Left colon (tissue), 2 donors: ENCODE measurements around the gene SLC35E2B. TPM values are rescaled to one million over a fixed set of nuclear protein-coding genes. Genes with fewer than 3 reads are reported as not detected.
A peak's percentile ranks its signal among the peaks of the same experiment; 100 is the strongest.

Experiments
- ATAC-seq: fragments of 200-7000 bp; cut with Tn5 transposase; one replicate; pipeline ENCODE4 v1.9.1; 2020; ENCODE audit warnings: mild to moderate bottlenecking, moderate library complexity
- DNase-seq, 2 donors: peaks; one replicate each; pipeline ENCODE4 v3.0.0-alpha.2; 2020
- intact Hi-C, 2 donors: fragments of 100-400 bp; cut with DNase I in 1 of 2; cut with micrococcal nuclease in 1 of 2; formaldehyde crosslinking; loops; one replicate each; pipeline versions ENCODE4 v1.11.2 to v1.14.0; 2022; cut with DNase I, micrococcal nuclease
- total RNA-seq, 2 donors: library from RNA; stranded (reverse); fragmentation: NEBNext Ultra II Directional; extraction: Animal tissue kit (Norgen Biotek cat#: 25700); gene quantifications; one replicate each; pipeline ENCODE4 v1.2.1, GENCODE V29; 2021
- donor health status: DM: no; HTN: no; CAD: no.
- donor health status: DM: yes; HTN: yes; CAD: no.

Gene SLC35E2B
- total RNA-seq, 2 donors from 2014 or later, result 39.0 to 57.0 TPM

DNA sequence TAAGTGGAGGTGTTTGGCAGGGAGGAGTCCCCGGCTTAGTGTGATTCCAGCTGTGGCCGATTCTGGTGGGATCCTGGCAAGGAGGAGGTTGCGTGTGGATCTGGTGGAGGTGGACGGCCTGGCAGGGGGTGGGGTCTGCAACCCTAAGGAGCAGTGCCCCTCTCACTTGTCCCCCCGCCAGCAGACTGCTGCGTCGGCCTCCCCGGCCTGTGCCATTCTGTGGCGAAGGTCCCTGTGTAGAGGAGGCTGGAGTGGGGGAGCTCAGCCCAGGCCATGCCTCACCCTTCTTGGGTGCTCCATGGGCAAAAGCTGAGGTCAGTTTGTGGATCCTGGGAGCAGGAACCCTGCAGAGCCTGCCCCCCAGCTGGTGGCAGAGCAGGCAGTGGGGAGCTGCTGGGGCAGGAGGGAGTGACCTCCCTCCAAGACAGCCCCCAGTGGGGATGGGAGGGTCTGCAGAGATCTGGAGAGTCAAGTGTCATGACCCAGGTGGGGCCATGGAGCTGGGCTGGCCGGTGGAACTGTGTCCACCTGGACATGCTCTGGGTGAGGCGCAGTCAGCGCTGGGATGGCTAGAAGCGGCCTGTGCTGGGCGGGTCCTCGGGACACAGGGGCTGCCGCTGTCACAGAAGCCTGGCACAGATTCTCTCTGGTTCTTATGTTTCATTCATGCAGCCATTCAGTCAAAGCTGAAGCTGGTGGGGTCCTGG is 72.0 kb downstream of the SLC35E2B start:
- intact Hi-C loops, result no loop called here
- peak in 1 of 2 donors; percentile 21 for DNase-seq
- ATAC-seq, result no peak

DNA sequence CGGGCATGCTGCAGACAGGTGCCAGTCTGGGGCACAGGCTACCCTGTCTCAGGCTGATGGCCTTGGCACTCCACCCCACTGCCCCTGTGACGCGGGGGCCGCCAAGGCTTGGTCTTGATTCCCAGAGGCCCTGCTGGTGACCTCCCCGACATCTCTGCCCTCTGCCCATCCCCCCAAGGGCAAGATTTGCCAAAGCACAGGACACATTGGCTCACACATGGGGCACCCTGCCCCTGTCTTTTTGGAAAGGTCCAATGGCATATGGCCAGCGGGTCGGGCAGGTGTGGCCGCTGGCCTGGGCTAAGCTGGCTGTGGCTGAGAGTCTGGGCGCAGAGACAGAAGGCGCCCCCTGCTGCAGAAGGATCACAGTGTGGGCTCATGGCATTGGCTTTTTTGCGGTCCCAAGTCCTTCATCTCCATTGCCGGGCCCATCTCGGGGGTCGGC is 72.7 kb downstream of the SLC35E2B start:
- ATAC-seq (no peak), DNase-seq (peak in 1 of 2 donors; percentile 24)
- intact Hi-C loops, result no loop called here

DNA sequence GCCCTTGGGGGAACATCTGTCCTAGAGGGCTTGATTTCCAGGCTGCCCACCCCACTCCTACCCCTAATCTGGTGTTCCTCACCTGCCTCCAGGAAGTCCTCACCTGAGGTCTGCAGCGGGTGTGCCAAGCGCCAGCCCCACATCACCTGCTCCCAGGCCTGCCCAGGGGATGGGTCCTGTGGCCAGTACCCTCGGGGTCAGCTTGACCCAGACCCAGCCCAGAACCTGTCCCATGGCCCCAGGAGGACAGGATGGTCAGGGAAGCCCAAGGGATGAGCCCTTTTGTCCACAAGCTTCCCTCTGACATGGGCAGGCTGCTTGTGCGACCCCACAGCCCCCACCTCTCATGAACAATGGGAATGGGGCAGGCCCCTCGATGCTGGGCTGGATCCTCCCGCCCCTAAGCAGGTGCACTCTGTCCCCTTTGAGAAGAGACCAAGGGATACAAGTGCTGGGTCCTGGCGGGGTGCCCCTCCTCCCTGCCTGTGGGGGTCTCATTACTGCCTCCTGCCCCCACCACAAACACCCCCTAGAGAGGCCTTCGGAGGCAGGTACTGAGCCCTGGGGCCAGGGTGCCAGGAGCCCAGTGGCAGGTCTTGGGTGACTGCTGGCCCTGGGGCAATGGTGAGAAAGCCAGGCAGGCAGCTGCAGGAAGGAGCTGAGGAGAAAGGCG is 74.1 kb downstream of the SLC35E2B start:
- ATAC-seq (no peak), DNase-seq (peak in 1 of 2 donors; percentile 26)
- intact Hi-C loops, result no loop called here

DNA sequence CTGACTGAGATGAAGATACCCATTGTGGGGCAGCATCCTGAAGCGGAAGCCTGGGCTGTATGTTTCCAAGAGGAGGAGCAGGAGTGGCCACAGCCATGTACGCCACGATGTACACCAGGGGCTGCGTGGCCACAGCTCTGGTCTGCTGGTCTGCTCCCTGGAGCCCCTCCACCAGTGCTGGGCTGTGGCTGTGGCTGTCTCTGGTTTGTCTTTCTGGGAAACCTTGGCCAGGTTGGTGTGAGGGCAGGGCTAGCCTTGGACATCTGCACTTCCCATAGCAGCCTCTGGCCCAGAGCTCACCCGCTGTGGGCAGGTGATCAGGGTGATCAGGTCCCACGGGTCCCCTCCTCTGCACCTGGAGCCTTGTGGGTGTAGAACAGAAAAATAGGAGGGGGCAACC is 74.7 kb downstream of the SLC35E2B start:
- peak in 1 of 2 donors; percentile 22 for DNase-seq
- intact Hi-C loops, result no loop called here

DNA sequence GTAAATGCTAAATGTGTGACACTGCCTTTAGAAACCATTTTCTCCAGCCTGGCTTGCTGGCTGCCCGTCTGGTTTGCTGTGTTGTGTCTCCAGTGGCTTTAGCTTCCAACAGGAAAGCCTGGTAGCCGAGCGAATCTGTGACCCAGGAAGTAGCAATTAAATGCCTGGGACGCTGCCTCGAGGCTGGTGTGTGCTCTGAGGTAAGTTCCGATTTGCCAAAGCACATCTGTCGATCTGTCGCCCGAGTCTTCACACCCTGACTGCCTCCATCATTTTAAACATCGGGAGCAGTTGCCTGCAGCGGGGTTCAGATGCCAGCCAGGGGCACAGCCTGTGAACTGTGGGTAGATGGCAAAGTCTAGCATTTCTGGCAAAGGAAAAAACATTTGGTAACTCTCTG is 75.1 kb downstream of the SLC35E2B start:
- DNase-seq, result no peak
- intact Hi-C loops, result no loop called here
- no peak for ATAC-seq

More for the DNA sequence above, 74.7 kb downstream of the SLC35E2B start:
- no peak for ATAC-seq

DNA sequence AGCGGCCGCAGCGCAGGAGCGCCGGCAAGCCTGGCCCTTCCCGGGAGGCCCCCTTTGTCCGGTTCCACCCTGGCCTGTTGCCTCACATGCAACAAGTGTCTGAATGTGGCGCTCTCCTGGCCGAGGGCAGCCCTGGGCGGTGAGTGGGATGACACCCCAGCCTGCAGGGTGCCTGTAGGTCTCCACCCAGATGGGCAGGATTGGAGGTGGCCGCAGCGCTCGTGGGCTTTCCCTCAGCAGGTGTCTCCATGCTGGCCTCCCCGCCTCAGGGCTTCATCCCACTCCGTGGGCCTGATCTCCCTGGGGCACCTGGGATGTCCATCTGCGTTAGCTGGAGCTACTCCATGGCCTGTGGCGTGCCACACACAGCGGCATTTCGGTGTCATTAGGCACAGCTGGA is 75.8 kb downstream of the SLC35E2B start:
- intact Hi-C loops, result no loop called here
- ATAC-seq (no peak), DNase-seq (peak; percentile 27 to 30)

DNA sequence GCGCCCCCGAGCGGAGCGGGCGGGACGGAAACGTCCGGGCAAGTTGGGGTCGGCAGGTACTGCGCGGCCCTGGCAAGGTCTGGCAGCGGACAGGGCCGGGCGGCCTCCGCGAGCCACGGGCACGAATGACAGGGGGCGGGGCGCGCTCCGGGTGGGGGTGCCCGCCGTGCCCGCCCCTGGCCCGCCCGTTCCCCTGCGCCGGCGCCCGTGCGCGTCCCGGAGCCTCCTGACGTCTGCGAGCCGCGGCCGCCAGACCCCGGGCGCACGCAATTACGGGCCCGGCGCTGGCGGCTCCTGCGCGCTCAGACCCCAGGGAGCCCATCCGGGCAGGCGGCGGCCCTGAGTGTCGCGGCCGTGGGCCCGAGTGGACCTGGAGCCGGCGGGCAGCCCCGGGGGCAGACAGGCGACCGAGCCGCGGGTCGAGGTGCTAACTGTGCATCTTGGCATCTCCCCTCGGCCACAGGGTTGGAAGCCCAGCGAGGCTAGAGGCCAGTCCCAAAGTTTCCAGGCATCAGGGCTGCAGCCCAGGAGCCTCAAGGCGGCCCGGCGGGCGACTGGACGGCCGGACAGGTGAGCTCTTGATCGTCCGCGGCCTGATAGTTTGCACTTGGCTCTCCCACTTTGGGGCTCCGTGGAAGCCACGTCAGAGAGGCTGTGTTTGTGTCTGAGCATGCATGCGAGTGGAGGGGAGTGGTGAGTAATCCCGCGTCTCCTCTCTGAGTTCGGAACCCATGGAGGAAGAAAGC is 76.4 kb downstream of the SLC35E2B start:
- DNase-seq (peak; percentile 48 to 76), ATAC-seq (peak; percentile 50)
- intact Hi-C loops, result no loop called here

DNA sequence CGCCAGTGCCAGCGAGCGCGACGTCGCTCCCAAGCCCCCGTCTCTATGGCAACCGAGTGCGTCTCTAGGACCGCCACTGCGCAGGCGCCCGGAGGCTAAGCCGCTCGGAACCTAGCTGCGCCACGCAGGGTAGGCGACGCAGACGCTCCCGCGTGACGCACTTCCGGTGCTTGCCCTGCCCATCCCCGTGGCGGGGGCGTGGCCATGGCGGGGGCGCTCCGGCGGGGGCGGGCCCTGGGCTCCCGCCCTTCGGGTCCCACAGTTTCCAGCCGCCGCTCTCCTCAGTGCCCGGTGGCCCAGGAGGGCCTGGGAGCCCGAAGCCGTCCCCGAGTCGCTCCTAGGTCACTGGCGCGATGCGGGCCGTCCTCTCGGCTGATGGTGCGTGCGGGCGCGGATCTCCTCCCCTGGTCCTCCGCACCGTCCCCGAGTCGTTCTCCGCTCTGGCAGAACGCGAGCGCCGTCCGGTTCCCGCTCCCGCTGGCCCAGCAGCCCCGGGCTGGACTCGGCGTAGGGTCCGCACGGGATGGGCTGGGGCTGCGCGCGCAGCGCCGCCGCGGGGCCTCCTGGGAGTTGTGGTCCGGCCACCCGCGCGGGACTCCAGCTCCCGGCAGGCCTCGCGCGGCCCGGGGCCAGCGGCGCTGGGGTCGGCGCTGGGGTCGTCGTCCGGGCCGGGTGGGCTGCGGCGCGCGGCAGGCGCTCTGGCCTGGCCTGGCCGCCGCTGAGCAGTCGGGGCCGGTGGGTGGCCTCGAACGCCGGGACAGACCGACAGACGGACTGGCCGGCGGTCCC is 77.1 kb downstream of the SLC35E2B start, which contains the start of gene MIB2:
Gene MIB2 (plus strand): TSS at position 245 of the 789 bp plus-strand sequence. CDS start 7,953 bp downstream, outside the sequence.
- ATAC-seq, result peak; percentile 90
- peak; percentile 96 for DNase-seq
- intact Hi-C loops, result no loop called here

DNA sequence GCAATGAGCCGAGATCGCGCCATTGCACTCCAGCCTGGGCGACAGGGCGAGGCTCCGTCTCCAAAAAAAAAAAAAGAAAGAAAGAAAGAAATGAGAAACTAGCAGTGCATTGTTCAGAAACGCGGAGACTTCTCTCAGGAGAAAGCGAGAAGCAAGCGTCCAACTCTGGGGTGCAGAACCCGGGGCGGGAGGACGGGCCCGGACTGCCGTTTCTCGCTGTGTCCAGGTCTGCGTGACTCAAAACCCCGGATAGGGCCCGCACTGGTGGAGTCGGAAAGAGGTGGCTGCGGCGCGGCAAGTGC is 77.7 kb downstream of the SLC35E2B start:
- no peak for DNase-seq
- intact Hi-C loops, result no loop called here
- no peak for ATAC-seq

DNA sequence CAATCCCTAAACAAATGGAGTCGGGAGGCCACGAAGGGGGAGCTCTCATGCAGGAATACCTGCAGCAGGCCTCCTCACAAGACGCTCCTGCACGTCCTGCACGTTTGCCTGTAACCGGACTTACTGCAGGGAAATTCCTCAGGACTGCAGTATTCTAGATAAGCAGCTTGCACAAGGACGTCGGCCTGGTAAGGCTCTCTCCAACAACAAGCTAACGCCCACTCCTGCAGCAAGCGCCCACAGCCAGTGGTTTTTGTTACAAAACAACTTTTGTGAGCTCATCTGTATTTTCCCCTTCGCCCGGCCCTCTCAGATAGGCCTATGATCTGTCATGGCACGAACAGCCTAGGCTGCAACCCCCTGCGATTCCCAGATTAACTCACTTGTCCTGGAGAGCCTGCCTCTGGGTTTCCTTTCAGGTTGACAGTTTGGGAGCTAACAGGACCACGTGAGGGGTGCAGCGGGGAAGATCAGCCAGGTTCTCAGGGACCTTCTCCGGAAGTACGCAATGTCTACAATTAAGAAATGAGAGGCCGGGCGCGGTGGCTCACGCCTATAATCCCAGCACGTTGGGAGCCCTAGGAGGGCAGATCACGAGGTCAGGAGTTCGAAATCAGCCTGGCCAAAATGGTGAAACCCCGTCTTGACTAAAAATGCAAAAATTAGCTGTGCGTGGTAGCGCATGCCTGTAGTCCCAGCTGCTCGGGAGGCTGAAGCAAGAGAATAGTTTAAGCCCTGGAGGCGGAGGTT is 78.2 kb downstream of the SLC35E2B start:
- ATAC-seq, result peak; percentile 25

DNA sequence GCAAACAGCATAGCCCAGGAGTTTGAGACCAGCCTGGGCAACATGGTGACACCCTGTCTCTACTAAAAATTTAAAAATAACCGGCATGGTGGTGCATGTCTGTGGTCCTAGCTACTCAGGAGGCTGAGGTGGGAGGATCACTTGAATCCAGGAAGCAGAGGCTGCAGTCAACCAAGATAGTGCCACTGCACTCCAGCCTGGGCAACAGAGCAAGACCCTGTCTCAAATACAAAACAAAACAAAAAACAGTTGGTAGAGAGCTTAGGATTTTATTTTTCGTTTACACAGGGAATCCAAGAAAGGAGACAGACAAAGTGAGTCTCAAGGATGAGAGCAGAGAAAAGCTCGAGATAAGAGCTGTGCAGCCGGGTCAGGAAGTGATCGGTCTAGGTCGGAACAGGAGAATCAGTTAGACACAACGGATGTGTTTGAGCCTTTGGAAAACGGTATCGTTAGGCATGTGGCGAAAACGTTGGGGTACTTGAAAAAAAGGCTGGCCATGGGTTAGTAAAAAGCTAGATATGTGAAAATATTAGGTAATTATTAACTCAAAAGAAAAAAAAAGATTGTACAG is 79.0 kb downstream of the SLC35E2B start:
- intact Hi-C loops, result no loop called here
- DNase-seq, result no peak

More for the DNA sequence above, 78.2 kb downstream of the SLC35E2B start:
- DNase-seq, result peak; percentile 24 to 66
- intact Hi-C loops, result no loop called here

DNA sequence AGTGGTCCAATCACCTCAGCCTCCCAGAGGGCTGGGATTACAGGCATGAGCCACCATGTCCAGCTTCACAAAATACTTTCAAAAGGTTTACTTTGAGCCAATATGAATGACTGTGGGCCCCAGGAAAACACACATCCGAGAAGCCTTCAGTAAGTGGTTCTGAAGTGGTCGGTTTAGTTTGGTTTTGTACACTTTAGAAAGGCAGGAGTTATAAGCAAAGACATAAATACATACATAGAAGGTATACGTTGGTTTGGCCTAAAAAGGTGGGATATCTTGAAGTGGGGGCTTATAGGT is 80.5 kb downstream of the SLC35E2B start:
- no peak for ATAC-seq
- no peak for DNase-seq
- intact Hi-C loops, result no loop called here

More for the DNA sequence above, 79.0 kb downstream of the SLC35E2B start:
- no peak for ATAC-seq

DNA sequence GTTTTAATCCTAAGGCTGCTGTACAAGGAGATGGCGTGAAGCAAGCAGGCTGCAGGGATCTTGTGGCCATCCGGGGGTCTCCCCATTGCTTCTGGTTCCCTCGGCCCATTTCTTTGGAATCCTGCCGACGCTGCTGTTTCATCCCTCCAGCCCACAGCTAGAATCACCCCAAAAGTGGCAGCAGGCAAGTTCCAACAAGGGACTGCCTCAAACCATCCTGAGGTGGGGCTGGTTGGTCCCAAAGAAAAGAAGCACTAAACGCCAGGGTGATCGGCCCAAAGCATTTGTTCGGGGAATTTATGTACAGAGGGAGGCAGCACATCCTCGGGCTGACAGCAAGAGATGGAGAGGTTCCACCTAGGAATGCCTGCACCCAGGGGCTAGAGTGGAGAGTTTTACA is 81.8 kb downstream of the SLC35E2B start:
- DNase-seq, result no peak

DNA sequence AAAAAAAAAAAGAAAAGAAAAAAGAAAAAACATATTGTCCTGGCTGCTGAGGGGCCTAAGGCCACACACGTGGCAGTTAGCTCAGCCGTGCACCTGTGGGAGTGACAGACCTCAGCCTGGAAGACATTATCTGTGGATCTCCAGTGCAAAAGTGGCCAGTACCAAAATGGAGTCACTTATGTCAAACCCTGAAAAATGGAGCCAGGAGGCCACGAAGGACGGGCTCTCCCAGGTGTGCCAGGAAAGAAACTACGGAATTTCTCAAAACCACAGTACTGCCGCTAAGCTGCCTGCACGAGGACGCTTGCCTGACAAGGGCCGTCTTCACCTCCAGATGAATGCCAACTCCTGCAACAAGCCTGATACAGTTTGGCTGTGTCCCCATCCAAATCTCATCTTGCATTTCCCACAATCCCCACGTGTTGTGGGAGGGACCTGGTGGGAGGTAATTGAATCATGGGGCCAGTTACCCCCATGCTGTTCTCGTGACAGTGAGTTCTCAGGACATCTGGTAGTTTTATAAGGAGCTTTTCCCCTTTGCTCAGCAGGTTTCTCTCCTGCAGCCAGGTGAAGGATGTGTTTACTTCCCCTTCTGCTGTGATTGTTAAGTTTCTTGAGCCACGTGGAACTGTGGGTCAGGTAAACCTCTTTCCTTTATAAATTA is 82.6 kb downstream of the SLC35E2B start:
- DNase-seq (no peak), ATAC-seq (no peak)
- intact Hi-C loops, result no loop called here

More for the DNA sequence above, 81.8 kb downstream of the SLC35E2B start:
- ATAC-seq, result no peak
- intact Hi-C loops, result no loop called here
